Activated CD4-positive, alpha-beta T cell treated with anti-CD3 and anti-CD28 coated beads for 1 hour (primary cell): ENCODE data around the gene CRISPLD2.

ENCODE experiments used
- DNase-seq: peaks from one replicate; pipeline ENCODE4 v3.0.0-alpha.2; 2020

CRISPLD2 gene

GRCh38 chr16:84800158-84800978 lies 19.4 kb upstream of the CRISPLD2 start:
- DNase-seq = no peak

- no peak for DNase-seq
Measured at GRCh38 chr16:84803146-84803545, 16.6 kb upstream of the CRISPLD2 start.

GRCh38 chr16:84804326-84804725 lies 15.5 kb upstream of the CRISPLD2 start:
- no peak for DNase-seq

- no peak for DNase-seq
Measured at GRCh38 chr16:84806256-84806889, 13.4 kb upstream of the CRISPLD2 start.

- no peak for DNase-seq
Measured at GRCh38 chr16:84806890-84807258, 12.9 kb upstream of the CRISPLD2 start.

GRCh38 chr16:84807776-84808175 lies 12.0 kb upstream of the CRISPLD2 start:
- DNase-seq = no peak

GRCh38 chr16:84808826-84809225 lies 11.0 kb upstream of the CRISPLD2 start:
- DNase-seq = no peak

- DNase-seq = no peak
Measured at GRCh38 chr16:84810518-84811273, 9.1 kb upstream of the CRISPLD2 start.

- no peak for DNase-seq
Measured at GRCh38 chr16:84811529-84811928, 8.3 kb upstream of the CRISPLD2 start.

- DNase-seq = no peak
Measured at GRCh38 chr16:84813141-84813934, 6.4 kb upstream of the CRISPLD2 start.

GRCh38 chr16:84815462-84815861 lies 4.3 kb upstream of the CRISPLD2 start:
- no peak for DNase-seq

GRCh38 chr16:84816023-84816422 lies 3.8 kb upstream of the CRISPLD2 start:
- DNase-seq = no peak

GRCh38 chr16:84816485-84816884 lies 3.3 kb upstream of the CRISPLD2 start:
- no peak for DNase-seq

GRCh38 chr16:84817206-84817605 lies 2.6 kb upstream of the CRISPLD2 start:
- DNase-seq = no peak

GRCh38 chr16:84817613-84818012 lies 2.2 kb upstream of the CRISPLD2 start:
- no peak for DNase-seq

- no peak for DNase-seq
Measured at GRCh38 chr16:84818133-84818532, 1.7 kb upstream of the CRISPLD2 start.

- DNase-seq = no peak
Measured at GRCh38 chr16:84818989-84819643, 669 bp upstream of the CRISPLD2 start.

- no peak for DNase-seq
Measured at GRCh38 chr16:84820305-84820684, 510 bp downstream of the CRISPLD2 start.

GRCh38 chr16:84820771-84821170 lies 986 bp downstream of the CRISPLD2 start:
- DNase-seq = no peak

- no peak for DNase-seq
Measured at GRCh38 chr16:84821179-84821578, 1.4 kb downstream of the CRISPLD2 start.

- DNase-seq = no peak
Measured at GRCh38 chr16:84821728-84822689, 2.2 kb downstream of the CRISPLD2 start.
